Astrocyte (in vitro differentiated cells and primary cell): ENCODE data around the gene HAPLN2. TPM values are rescaled to one million over a fixed set of nuclear protein-coding genes. Genes with fewer than 3 reads are reported as not detected.

Experiments
- DNase-seq: peaks from one replicate; pipeline ENCODE4 v3.0.0-alpha.2; 2010; ENCODE audit warnings: low read depth
- FAIRE-seq: peaks from 2 replicates; lab custom pipeline; 2011; peaks lifted over from hg19 to GRCh38; lab: Jason Lieb, UNC
- H2AFZ ChIP-seq: 2 replicates; pipeline ENCODE4 v1.6.0; 2012; ENCODE audit warnings: low read depth, low read length, inconsistent platforms
- H3K27ac ChIP-seq: 2 replicates; pipeline ENCODE4 v1.5.1; 2011; ENCODE audit warnings: low read depth, low read length, inconsistent platforms
- H3K27me3 ChIP-seq: 2 replicates; pipeline ENCODE4 v1.6.0; 2011; ENCODE audit warnings: low read length, inconsistent platforms; ENCODE audit not compliant: insufficient read depth
- H3K36me3 ChIP-seq: 2 replicates; pipeline ENCODE4 v1.5.1; 2011; ENCODE audit warnings: low read length, inconsistent platforms; ENCODE audit not compliant: insufficient read depth
- H3K4me1 ChIP-seq: 2 replicates; pipeline ENCODE4 v1.5.1; 2011; ENCODE audit warnings: low read length, inconsistent platforms; ENCODE audit not compliant: insufficient read depth
- H3K4me2 ChIP-seq: 2 replicates; pipeline ENCODE4 v1.6.0; 2012; ENCODE audit warnings: low read length, inconsistent platforms
- H3K4me3 ChIP-seq: 2 replicates; pipeline ENCODE4 v1.5.1; 2011; ENCODE audit warnings: low read depth, mild to moderate bottlenecking, low read length, inconsistent platforms; ENCODE audit not compliant: insufficient read depth
- H3K79me2 ChIP-seq: 2 replicates; pipeline ENCODE4 v1.6.0; 2012; ENCODE audit warnings: mild to moderate bottlenecking, low read length, inconsistent platforms; ENCODE audit not compliant: insufficient read depth
- H3K9ac ChIP-seq: 2 replicates; pipeline ENCODE4 v1.6.0; 2012; ENCODE audit warnings: mild to moderate bottlenecking, low read length, inconsistent platforms
- H3K9me3 ChIP-seq: 2 replicates; pipeline ENCODE4 v1.5.1; 2012; ENCODE audit warnings: low read depth, mild to moderate bottlenecking, low read length, inconsistent platforms; ENCODE audit not compliant: insufficient read depth
- H4K20me1 ChIP-seq: 2 replicates; pipeline ENCODE4 v1.6.0; 2012; ENCODE audit warnings: low read length, inconsistent platforms; ENCODE audit not compliant: insufficient read depth
- H3K27ac Mint-ChIP-seq: one replicate; pipeline ENCODE4 v1.8.0; 2021; ENCODE audit warnings: mild to moderate bottlenecking, mixed read lengths; ENCODE audit not compliant: unreplicated experiment
- H3K27me3 Mint-ChIP-seq: one replicate; pipeline ENCODE4 v1.8.0; 2021; ENCODE audit warnings: low read depth, mixed read lengths; ENCODE audit not compliant: unreplicated experiment
- H3K36me3 Mint-ChIP-seq: one replicate; pipeline ENCODE4 v1.8.0; 2021; ENCODE audit warnings: low read depth, mixed read lengths; ENCODE audit not compliant: unreplicated experiment
- H3K4me1 Mint-ChIP-seq: one replicate; pipeline ENCODE4 v1.8.0; 2021; ENCODE audit warnings: low read depth, mixed read lengths; ENCODE audit not compliant: unreplicated experiment
- H3K4me3 Mint-ChIP-seq: one replicate; pipeline ENCODE4 v1.8.0; 2021; ENCODE audit warnings: mild to moderate bottlenecking, moderate library complexity, mixed read lengths; ENCODE audit not compliant: unreplicated experiment
- H3K9me3 Mint-ChIP-seq: one replicate; pipeline ENCODE4 v1.8.0; 2021; ENCODE audit warnings: mild to moderate bottlenecking, mixed read lengths; ENCODE audit not compliant: unreplicated experiment
- CTCF ChIP-seq: IDR thresholded peaks from 2 replicates; pipeline ENCODE4 v1.5.1; 2011; ENCODE audit warnings: low read depth, mild to moderate bottlenecking, inconsistent platforms, low read length, moderate library complexity; ENCODE audit not compliant: insufficient read depth
- EZH2 ChIP-seq: IDR thresholded peaks from 2 replicates; pipeline ENCODE4 v1.6.1; 2012; ENCODE audit warnings: mild to moderate bottlenecking, low read length, inconsistent platforms; ENCODE audit not compliant: insufficient read depth
- total RNA-seq: library from RNA; stranded (reverse); gene quantifications from 2 replicates; pipeline ENCODE4 v1.2.1, GENCODE V29; 2021

HAPLN2 gene
- total RNA-seq, 1 donor from 2014 or later = not detected

DNA sequence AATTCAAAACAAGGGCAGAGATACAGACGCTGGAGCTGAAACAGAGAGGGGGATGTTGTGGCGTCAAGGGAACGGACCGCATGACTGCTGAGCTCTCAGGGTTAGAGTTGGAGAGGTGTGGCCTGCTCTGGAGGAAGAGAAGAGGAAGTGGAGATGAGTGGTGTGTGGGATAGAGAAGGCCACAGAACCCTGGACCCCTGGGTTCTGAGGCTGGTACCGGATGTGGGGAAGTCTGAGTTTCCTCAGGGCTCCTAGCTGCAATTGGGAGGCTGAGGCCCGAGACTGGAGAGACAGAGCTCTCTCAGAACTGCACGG is 24.5 kb downstream of the HAPLN2 start:
- Mint-ChIP-seq H3K27ac (no peak overlapping the region), H3K4me3 (no peak overlapping the region), H3K27me3 (peaks cover 86% of the 10 kb centered on the region), H3K36me3 (peaks cover 5% of the 10 kb centered on the region), H3K9me3 (no peaks in the 10 kb centered on the region), H3K4me1 (peaks cover 8% of the 10 kb centered on the region)
- peaks cover 3% of the 10 kb centered on the region for H3K9me3 ChIP-seq
- no peak overlapping the region for H3K9ac ChIP-seq
- H3K79me2 ChIP-seq = no peaks in the 10 kb centered on the region
- H3K4me3 ChIP-seq = no peak overlapping the region
- DNase-seq = no peak
- H3K4me1 ChIP-seq = peaks cover 7% of the 10 kb centered on the region
- peaks cover 16% of the 10 kb centered on the region for H4K20me1 ChIP-seq
- FAIRE-seq = no peak
- H3K27ac ChIP-seq = no peak overlapping the region
- peaks cover 91% of the 10 kb centered on the region for H3K27me3 ChIP-seq
- no peak overlapping the region for H2AFZ ChIP-seq
- H3K36me3 ChIP-seq = no peaks in the 10 kb centered on the region
- H3K4me2 ChIP-seq = no peak overlapping the region
- TF ChIP-seq EZH2 (no peak), CTCF (no peak)

- H3K36me3 Mint-ChIP-seq = peaks cover 6% of the 10 kb centered on the region
- H3K27ac ChIP-seq = no peak overlapping the region
- no peaks in the 10 kb centered on the region for H3K36me3 ChIP-seq
- TF ChIP-seq CTCF = no peak
- no peak for TF ChIP-seq EZH2
- H3K9me3 Mint-ChIP-seq = no peaks in the 10 kb centered on the region
- no peak overlapping the region for H2AFZ ChIP-seq
- no peaks in the 10 kb centered on the region for H3K79me2 ChIP-seq
- H4K20me1 ChIP-seq = peaks cover 16% of the 10 kb centered on the region
- no peak overlapping the region for H3K27ac Mint-ChIP-seq
- peaks cover 7% of the 10 kb centered on the region for H3K4me1 ChIP-seq
- peaks cover 91% of the 10 kb centered on the region for H3K27me3 ChIP-seq
- H3K4me1 Mint-ChIP-seq = peaks cover 8% of the 10 kb centered on the region
- H3K4me2 ChIP-seq = no peak overlapping the region
- H3K9ac ChIP-seq = no peak overlapping the region
- no peak overlapping the region for H3K4me3 Mint-ChIP-seq
- H3K4me3 ChIP-seq = no peak overlapping the region
- DNase-seq (no peak), FAIRE-seq (no peak)
- peaks cover 86% of the 10 kb centered on the region for H3K27me3 Mint-ChIP-seq
- peaks cover 3% of the 10 kb centered on the region for H3K9me3 ChIP-seq
Measured at GRCh38 chr1:156644146-156644545, 24.9 kb downstream of the HAPLN2 start.

GRCh38 chr1:156644640-156645039 is 25.4 kb downstream of the HAPLN2 start:
- H3K27me3 ChIP-seq = peaks cover 88% of the 10 kb centered on the region
- no peak for DNase-seq
- TF ChIP-seq EZH2 (no peak), CTCF (no peak)
- H3K9me3 ChIP-seq = peaks cover 3% of the 10 kb centered on the region
- H3K4me3 ChIP-seq = no peak overlapping the region
- H3K27ac ChIP-seq = no peak overlapping the region
- FAIRE-seq = no peak
- H4K20me1 ChIP-seq = peaks cover 12% of the 10 kb centered on the region
- H3K36me3 ChIP-seq = no peaks in the 10 kb centered on the region
- peaks cover 7% of the 10 kb centered on the region for H3K4me1 ChIP-seq
- H3K79me2 ChIP-seq = no peaks in the 10 kb centered on the region
- Mint-ChIP-seq H3K27me3 (peaks cover 85% of the 10 kb centered on the region), H3K36me3 (peaks cover 6% of the 10 kb centered on the region), H3K27ac (no peak overlapping the region), H3K4me1 (peaks cover 8% of the 10 kb centered on the region), H3K9me3 (no peaks in the 10 kb centered on the region), H3K4me3 (no peak overlapping the region)
- H2AFZ ChIP-seq = no peak overlapping the region
- no peak overlapping the region for H3K9ac ChIP-seq
- H3K4me2 ChIP-seq = no peak overlapping the region
